Mucosa of descending colon (tissue), 3 donors: Measurements from ENCODE around the gene CAD. TPM values are rescaled to one million over a fixed set of nuclear protein-coding genes. Genes with fewer than 3 reads are reported as not detected.

ENCODE experiments used
- ATAC-seq: fragments of 200-7000 bp; cut with Tn5 transposase; one replicate; pipeline ENCODE4 v1.9.1; 2020; ENCODE audit warnings: mild to moderate bottlenecking, moderate library complexity
- DNase-seq, 3 donors: peaks; one replicate each; pipeline ENCODE4 v3.0.0-alpha.2; 2020
- H3K36me3 ChIP-seq: fragments of 200-600 bp; one replicate; pipeline ENCODE4 v1.8.0; 2021; ENCODE audit warnings: low read depth, mild to moderate bottlenecking
- H3K4me1 ChIP-seq: fragments of 200-600 bp; one replicate; pipeline ENCODE4 v1.8.0; 2021; ENCODE audit warnings: low read depth, mild to moderate bottlenecking
- H3K4me3 ChIP-seq: fragments of 200-600 bp; one replicate; pipeline ENCODE4 v1.8.0; 2021; ENCODE audit warnings: mild to moderate bottlenecking
- H3K9me3 ChIP-seq: fragments of 200-600 bp; one replicate; pipeline ENCODE4 v1.8.0; 2021; ENCODE audit warnings: mild to moderate bottlenecking
- intact Hi-C, 2 donors: fragments of 100-400 bp; cut with DNase I in 1 of 2; cut with micrococcal nuclease in 1 of 2; formaldehyde crosslinking; loops; one replicate each; pipeline versions ENCODE4 v1.11.0 to v1.11.1; 2022; cut with DNase I, micrococcal nuclease
- total RNA-seq, 3 donors: library from RNA; stranded (reverse); fragmentation: NEBNext Ultra II Directional in 2 of 3; extraction: Animal tissue kit (Norgen Biotek cat#: 25700) in 2 of 3; gene quantifications; one replicate each; pipeline versions ENCODE4 v1.2.1 to v1.2.4, GENCODE V29; 2021 to 2023
- TF ChIP-seq, protein P1 (sequence below): fragments of 200-600 bp; IDR thresholded peaks from one replicate; pipeline ENCODE4 v1.8.0; 2022; ENCODE audit warnings: antibody characterized with exemption, mild to moderate bottlenecking
- donor health status: DM: no; HTN: no; CAD: no; lungs with moderate emphysema.
- donor health status: DM: no; HTN: no; CAD: no.
- donor health status: DM: no; HTN: yes; CAD: no.

Gene CAD
- total RNA-seq, 3 donors from 2014 or later, result 22.7 to 29.8 (median 24.7) TPM

DNA sequence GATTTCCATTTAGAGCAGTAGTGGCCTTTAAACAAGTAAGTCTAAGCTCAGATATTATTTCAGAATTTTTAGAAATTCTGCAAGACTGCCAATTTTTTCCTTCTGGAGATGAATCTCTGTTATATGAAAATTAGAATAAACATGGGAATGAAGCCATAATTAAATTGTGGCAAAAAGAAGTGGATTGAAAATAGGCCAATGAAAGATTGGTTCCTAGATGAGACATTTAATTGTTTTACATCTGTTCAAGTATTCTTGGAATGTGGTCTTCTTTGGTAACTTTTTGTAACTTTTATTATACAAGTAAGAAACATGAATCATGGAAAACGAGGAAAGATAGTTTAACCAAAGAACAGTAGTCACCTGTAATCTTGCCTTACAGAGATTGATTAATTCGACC lies 10.3 kb downstream of the CAD start:
- H3K36me3 ChIP-seq, result peaks cover 14% of the 10 kb centered on the region
- H3K9me3 ChIP-seq, result no peaks in the 10 kb centered on the region
- ATAC-seq (no peak), DNase-seq (no peak)
- no peaks in the 10 kb centered on the region for H3K4me1 ChIP-seq
- no peak overlapping the region for H3K4me3 ChIP-seq
- TF ChIP-seq, protein P1, sequence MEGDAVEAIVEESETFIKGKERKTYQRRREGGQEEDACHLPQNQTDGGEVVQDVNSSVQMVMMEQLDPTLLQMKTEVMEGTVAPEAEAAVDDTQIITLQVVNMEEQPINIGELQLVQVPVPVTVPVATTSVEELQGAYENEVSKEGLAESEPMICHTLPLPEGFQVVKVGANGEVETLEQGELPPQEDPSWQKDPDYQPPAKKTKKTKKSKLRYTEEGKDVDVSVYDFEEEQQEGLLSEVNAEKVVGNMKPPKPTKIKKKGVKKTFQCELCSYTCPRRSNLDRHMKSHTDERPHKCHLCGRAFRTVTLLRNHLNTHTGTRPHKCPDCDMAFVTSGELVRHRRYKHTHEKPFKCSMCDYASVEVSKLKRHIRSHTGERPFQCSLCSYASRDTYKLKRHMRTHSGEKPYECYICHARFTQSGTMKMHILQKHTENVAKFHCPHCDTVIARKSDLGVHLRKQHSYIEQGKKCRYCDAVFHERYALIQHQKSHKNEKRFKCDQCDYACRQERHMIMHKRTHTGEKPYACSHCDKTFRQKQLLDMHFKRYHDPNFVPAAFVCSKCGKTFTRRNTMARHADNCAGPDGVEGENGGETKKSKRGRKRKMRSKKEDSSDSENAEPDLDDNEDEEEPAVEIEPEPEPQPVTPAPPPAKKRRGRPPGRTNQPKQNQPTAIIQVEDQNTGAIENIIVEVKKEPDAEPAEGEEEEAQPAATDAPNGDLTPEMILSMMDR, result no peak
- intact Hi-C loops, result no loop called here

DNA sequence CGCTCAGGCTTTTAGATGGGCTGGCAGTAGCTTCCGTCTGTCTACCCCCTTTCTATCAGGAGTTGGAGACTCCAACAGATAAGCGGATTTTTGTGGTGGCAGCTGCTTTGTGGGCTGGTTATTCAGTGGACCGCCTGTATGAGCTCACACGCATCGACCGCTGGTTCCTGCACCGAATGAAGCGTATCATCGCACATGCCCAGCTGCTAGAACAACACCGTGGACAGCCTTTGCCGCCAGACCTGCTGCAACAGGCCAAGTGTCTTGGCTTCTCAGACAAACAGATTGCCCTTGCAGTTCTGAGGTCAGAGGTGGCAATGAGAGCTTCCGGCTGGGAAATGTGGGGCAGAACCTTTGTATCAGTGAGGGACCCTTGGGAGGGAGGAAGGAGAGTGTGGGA lies 14.8 kb downstream of the CAD start:
- no peak for ATAC-seq
- no peaks in the 10 kb centered on the region for H3K9me3 ChIP-seq

DNA sequence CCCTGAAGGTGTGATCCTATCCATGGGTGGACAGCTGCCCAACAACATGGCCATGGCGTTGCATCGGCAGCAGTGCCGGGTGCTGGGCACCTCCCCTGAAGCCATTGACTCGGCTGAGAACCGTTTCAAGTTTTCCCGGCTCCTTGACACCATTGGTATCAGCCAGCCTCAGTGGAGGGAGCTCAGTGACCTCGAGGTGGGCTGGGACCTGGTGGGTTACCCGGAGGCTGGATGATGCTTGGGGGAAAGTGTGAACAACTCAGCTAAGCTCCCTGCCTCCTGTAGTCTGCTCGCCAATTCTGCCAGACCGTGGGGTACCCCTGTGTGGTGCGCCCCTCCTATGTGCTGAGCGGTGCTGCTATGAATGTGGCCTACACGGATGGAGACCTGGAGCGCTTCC lies 16.2 kb downstream of the CAD start:
- DNase-seq (no peak), ATAC-seq (no peak)
- intact Hi-C loops, result no loop called here
- Histone ChIP-seq H3K4me1 (no peaks in the 10 kb centered on the region), H3K36me3 (peaks cover 25% of the 10 kb centered on the region), H3K4me3 (no peak overlapping the region), H3K9me3 (no peaks in the 10 kb centered on the region)
- TF ChIP-seq, protein P1, result no peak

More for the DNA sequence above, 14.8 kb downstream of the CAD start:
- TF ChIP-seq, protein P1, result no peak
- intact Hi-C loops, result no loop called here
- H3K36me3 ChIP-seq, result peaks cover 21% of the 10 kb centered on the region
- H3K4me3 ChIP-seq, result no peak overlapping the region
- no peak for DNase-seq
- no peaks in the 10 kb centered on the region for H3K4me1 ChIP-seq

DNA sequence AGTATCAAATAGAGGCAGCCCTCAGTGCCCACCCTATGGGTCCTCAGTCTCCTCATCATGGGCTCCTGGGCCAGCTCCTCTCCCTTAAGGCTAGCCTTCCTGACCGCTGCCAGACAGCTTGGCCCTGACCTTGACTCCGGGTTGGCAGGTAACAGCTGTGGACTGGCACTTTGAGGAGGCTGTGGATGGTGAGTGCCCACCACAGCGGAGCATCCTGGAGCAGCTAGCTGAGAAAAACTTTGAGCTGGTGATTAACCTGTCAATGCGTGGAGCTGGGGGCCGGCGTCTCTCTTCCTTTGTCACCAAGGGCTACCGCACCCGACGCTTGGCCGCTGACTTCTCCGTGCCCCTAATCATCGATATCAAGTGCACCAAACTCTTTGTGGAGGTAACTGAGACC lies 19.0 kb downstream of the CAD start:
- DNase-seq (no peak), ATAC-seq (no peak)
- intact Hi-C loops, result no loop called here
- no peaks in the 10 kb centered on the region for H3K4me1 ChIP-seq
- TF ChIP-seq, protein P1, result no peak
- H3K36me3 ChIP-seq, result peaks cover 16% of the 10 kb centered on the region
- no peak overlapping the region for H3K4me3 ChIP-seq
- H3K9me3 ChIP-seq, result no peaks in the 10 kb centered on the region

DNA sequence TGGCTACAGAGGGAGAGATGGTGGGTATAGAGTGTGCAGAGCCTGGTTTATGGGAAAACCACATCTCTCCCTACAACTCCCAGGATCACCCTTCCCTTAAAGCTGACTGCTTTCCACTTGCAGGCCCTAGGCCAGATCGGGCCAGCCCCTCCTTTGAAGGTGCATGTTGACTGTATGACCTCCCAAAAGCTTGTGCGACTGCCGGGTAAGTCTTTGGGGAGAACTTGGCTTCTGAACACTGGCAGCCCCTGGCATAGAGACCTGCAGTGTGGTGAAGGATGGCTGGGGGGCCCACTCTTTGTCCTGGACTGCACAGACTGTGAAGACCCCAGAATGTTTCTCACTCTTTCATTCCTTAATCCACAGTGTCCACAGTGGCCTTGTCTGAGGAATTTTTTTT lies 19.5 kb downstream of the CAD start:
- ATAC-seq, result no peak
- H3K4me3 ChIP-seq, result no peak overlapping the region
- H3K4me1 ChIP-seq, result no peaks in the 10 kb centered on the region
- DNase-seq, result no peak
- intact Hi-C loops, result no loop called here
- H3K9me3 ChIP-seq, result no peaks in the 10 kb centered on the region
- H3K36me3 ChIP-seq, result peaks cover 16% of the 10 kb centered on the region
- TF ChIP-seq, protein P1, result no peak

DNA sequence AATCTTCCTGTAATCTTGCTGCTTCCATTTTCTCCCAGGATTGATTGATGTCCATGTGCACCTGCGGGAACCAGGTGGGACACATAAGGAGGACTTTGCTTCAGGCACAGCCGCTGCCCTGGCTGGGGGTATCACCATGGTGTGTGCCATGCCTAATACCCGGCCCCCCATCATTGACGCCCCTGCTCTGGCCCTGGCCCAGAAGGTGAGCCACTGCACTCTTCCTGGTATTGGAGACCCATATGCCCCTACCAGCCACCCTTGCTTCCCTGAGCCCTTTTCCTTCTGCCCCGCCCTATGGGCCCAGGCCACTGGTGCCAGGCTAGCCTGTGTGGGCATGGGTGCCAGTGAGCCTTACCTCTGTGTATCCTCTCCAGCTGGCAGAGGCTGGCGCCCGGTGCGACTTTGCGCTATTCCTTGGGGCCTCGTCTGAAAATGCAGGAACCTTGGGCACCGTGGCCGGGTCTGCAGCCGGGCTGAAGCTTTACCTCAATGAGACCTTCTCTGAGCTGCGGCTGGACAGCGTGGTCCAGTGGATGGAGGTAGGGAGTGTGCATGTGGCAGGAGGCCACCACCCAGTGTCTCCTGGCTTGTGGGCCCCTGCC lies 20.3 kb downstream of the CAD start:
- Histone ChIP-seq H3K36me3 (peaks cover 16% of the 10 kb centered on the region), H3K9me3 (no peaks in the 10 kb centered on the region), H3K4me1 (no peaks in the 10 kb centered on the region), H3K4me3 (no peak overlapping the region)
- no peak for ATAC-seq
- no peak for DNase-seq
- TF ChIP-seq, protein P1, result no peak
- intact Hi-C loops, result no loop called here
